GM12873 (cell line): Measurements from ENCODE around the gene GPRIN1.

Experiments used
- TF ChIP-seq, protein P1 (sequence below): IDR thresholded peaks from 2 replicates; pipeline ENCODE4 v1.5.1; 2012; ENCODE audit warnings: low read depth, mild to moderate bottlenecking, moderate library complexity, low read length, control low read depth; ENCODE audit not compliant: insufficient read depth; ENCODE audit errors: missing control alignments

GPRIN1 gene

GRCh38 chr5:176619569-176620332 lies 9.8 kb upstream of the GPRIN1 start:
- TF ChIP-seq, protein P1, sequence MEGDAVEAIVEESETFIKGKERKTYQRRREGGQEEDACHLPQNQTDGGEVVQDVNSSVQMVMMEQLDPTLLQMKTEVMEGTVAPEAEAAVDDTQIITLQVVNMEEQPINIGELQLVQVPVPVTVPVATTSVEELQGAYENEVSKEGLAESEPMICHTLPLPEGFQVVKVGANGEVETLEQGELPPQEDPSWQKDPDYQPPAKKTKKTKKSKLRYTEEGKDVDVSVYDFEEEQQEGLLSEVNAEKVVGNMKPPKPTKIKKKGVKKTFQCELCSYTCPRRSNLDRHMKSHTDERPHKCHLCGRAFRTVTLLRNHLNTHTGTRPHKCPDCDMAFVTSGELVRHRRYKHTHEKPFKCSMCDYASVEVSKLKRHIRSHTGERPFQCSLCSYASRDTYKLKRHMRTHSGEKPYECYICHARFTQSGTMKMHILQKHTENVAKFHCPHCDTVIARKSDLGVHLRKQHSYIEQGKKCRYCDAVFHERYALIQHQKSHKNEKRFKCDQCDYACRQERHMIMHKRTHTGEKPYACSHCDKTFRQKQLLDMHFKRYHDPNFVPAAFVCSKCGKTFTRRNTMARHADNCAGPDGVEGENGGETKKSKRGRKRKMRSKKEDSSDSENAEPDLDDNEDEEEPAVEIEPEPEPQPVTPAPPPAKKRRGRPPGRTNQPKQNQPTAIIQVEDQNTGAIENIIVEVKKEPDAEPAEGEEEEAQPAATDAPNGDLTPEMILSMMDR, result no peak

DNA sequence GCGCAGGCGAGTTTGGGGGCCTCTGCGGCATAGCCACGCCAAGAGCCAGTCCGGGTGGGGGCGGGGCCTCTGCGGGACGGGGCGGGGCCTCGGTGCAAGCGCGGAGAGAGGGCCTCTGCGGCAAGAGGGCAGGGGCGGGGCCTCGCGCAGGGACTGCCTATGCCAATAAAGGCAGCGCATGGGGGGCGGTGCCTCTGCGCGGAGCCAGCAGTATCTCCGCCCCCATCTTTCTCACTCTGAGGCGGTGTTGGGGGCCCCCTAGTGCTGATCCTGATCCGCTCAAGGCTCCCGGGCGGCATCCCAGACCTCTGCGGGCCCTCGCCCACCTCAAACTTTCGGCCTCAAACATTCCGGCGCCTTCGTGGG lies 9.2 kb upstream of the GPRIN1 start:
- TF ChIP-seq, protein P1, result peak; percentile 34

DNA sequence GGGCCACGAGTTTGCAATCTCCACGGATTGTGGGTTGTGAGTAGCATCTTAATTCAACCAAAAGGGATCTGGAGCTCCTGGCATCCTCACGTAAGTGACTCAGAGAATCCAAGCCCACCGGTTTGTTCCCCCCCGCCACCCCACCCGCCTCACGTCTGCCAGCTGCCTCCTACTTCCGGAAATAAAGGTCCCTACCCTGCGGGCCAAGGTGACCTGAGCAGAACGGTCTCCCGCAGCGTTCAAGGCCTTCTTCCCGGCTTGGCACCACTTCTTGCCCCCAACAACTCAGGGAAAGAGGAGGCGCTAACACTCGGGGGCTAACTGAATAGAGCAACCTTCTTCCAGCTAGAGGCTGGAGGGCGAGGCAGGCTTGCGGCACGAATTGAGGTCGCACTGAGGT lies 8.8 kb upstream of the GPRIN1 start:
- TF ChIP-seq, protein P1, result no peak

DNA sequence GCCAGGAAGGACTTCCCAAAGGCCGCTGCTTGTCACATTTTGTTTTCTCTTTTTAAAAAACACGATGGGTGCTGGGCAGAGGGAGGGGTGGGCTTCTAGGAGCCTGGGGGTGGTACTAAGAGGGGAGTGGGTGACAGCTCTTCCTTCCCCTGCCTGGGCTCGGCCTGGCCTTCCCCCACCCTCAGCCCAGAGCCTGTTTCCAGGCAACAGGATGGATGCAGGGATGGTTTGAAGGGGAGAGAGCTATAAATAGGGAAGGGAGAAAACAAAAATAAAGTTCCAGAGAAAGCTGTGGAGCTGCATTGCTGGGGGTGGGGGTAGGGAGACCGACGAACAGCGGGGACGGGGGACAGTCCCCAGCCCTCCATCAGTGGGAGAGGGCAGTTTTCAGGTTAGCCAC lies 6.6 kb upstream of the GPRIN1 start:
- TF ChIP-seq, protein P1, result no peak

GRCh38 chr5:176614805-176615478 lies 5.0 kb upstream of the GPRIN1 start:
- TF ChIP-seq, protein P1, result no peak

DNA sequence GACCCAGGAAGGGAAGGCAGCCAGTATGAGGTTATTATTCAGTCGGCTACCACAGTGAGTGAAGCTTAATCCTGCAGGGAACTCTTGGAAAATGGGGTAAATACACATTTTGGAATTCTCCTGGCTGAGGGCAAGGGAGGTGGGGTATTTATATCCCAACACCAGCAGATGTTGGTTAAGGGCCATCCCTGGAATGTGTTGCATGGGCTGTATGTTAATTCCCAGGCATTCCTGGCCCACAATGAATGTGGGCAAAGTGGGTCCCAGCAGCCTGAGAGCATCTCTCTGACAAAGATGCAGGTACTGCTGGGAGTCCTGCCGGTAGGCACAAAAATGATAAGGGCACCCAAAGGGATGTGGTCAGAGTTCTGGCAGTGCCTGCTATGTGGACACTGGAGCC lies 2.9 kb upstream of the GPRIN1 start:
- TF ChIP-seq, protein P1, result no peak

- TF ChIP-seq, protein P1, result no peak
Measured at GRCh38 chr5:176612008-176612407, 2.1 kb upstream of the GPRIN1 start.
